Inferior parietal cortex (tissue), 1 donor: Measurements from ENCODE around the gene SLC25A39.
"Not testable (repeated sequence)": the region's sequence is repeated elsewhere in the genome, so short reads cannot be mapped to it uniquely, and the experiment has no call there.

Source experiments
- DNase-seq: peaks from one replicate; pipeline ENCODE4 v3.0.0-alpha.2; 2016; ENCODE audit errors: extremely low spot score

The SLC25A39 gene

GRCh38 chr17:44335564-44335963 is 10.9 kb upstream of the SLC25A39 start:
- no peak for DNase-seq

DNA sequence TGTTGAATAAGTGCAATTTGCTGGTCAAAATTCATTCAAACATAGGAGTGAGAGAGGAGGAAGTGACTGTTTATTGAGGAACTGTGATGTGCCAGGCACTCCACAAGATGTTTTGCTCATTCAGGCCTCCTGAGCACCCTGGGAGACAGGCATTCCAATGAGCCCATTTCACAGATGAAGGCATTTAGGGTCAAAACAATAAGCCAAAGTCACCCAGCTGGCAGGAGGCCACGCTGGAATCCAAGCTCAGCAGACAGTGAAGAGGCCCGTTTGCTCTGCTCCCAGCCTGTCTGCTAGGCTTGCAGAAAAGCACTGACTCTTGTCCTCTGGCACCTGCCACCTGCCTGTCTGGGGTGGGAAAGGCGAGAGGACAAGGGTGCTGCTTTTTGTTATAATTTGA is 10.1 kb upstream of the SLC25A39 start:
- no peak for DNase-seq

DNA sequence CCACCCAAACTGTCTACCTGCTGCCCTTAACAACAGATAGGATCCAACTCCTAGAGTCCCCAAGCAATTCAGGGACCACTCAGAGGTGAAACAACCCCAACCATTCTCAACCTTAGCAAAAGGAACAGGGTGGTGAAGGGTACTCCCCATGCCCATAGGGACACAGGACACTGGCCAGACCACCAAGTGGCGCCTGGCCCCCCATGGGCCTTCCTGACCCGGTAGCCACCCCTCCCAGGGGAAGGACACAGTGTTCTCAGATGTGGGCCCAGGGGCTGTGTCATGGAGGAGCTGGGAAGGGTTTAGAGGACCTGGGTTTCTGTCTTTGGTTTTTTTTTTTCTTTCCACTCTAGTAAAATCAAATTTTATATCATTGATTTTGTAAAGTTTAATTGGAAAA is 9.7 kb upstream of the SLC25A39 start:
- no peak for DNase-seq

GRCh38 chr17:44333371-44333770 is 8.7 kb upstream of the SLC25A39 start:
- no peak for DNase-seq

DNA sequence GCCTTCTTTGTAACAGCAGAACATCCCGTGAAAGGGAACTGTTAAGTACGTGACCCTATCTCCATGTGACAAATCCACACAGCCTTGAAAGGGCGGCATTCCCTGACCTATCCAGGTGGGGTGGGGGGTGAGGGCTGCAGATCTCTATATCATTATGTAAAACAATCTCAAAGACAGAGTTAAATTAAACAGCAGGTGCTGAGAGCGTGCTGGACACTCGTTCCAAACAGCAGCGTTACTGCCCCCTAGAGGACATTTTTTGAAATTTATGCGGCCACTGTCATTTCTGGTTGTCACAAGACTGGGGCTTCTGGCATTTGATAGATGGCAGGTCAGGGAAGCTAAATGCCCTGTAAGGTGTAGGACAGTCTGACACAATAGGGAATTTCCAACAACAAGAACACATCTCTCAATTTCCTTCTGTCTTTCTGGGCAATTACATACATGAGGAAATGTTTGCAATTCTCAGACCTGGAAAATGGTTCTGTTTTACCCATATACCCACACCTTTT is 6.7 kb upstream of the SLC25A39 start:
- peak; percentile 95 for DNase-seq

- DNase-seq = not testable (repeated sequence)
Measured at GRCh38 chr17:44330263-44330662, 5.6 kb upstream of the SLC25A39 start.

- DNase-seq = not testable (repeated sequence)
Measured at GRCh38 chr17:44329516-44329915, 4.9 kb upstream of the SLC25A39 start.

GRCh38 chr17:44327715-44328449 is 3.3 kb upstream of the SLC25A39 start:
- no peak for DNase-seq

DNA sequence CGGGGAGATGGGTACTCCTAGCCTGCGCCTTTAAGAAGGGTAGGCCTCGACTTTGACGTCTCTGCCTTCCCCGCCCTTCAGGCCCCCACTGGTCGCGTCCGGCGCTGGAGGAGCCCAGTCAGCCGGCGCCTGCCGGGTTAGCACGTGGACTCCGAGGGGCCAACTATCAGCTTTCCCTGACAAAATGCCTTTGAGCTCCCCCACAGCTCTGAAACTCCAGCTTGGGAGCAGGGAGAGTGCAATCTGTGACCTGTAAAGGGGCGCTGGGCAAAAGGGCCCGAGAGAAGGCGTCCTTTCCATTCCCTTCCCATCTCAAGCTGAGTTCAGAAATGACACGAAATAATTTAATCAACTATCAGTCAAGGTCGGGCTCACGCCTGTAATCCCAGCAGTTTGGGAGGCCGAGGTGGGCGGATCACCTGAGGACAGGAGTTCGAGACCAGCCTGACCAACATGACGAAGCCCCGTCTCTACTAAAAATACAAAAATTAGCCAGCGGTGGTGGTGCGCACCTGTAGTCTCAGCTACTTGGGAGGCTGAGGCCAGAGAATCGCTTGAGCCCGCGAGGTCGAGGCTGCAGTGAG is 2.3 kb upstream of the SLC25A39 start:
- peak; percentile 99 for DNase-seq

DNA sequence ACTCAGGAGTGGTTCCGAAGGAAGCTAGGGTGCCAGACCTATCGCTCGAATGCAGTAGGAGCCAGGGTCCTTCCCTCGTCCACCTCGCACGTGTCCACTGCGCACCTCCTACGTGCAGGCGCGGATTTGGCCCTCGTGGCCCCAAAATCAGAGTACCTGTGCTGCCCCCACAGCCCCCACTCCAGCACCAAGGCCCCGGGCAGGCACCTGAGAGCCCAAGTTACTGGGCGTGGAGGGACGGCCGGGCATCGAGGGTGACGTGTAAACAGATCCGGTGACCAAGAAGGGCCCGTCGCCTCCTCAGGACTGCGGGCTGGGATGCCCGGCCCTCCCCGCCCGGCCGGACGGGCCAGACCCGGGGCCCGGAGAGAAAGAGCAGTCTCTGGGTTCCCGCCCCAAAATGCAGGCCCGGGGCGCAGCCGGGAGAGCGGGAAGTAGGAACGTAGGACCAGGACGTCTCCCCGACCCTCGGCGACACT is 492 bp downstream of the SLC25A39 start:
- DNase-seq = no peak

- DNase-seq = no peak
Measured at GRCh38 chr17:44323359-44324091, 1.1 kb downstream of the SLC25A39 start.

DNA sequence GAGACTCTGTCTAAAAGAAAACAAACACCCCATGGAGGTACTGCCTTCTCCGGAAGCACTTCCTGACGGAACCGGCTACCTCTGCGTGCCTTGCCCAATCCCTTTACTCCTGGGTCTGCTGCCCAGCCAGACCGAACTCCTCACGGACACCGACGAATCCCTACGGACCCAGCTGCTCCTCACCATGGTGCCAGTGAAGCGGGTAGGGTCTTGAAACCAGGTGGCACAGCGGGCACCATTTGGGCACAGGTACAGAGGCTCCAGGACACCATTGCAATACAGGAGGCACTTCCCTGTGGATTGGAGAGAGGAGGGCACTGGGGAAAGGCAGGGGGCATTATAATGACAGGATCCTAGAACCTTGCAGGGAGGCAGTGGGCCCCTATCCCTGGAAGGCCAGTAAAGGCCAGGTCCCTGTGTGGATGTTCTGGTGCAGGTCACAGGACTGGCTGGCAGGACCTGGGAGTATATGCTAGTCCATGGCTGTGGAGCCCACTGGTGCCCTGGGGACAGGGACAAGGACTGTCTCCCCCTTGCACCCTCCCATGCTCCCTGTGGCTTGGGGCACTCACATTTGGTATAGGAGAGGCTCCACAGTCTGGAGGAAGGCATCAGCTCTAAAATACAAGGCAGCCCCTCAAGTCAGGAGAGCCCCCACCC is 2.3 kb downstream of the SLC25A39 start:
- no peak for DNase-seq

DNA sequence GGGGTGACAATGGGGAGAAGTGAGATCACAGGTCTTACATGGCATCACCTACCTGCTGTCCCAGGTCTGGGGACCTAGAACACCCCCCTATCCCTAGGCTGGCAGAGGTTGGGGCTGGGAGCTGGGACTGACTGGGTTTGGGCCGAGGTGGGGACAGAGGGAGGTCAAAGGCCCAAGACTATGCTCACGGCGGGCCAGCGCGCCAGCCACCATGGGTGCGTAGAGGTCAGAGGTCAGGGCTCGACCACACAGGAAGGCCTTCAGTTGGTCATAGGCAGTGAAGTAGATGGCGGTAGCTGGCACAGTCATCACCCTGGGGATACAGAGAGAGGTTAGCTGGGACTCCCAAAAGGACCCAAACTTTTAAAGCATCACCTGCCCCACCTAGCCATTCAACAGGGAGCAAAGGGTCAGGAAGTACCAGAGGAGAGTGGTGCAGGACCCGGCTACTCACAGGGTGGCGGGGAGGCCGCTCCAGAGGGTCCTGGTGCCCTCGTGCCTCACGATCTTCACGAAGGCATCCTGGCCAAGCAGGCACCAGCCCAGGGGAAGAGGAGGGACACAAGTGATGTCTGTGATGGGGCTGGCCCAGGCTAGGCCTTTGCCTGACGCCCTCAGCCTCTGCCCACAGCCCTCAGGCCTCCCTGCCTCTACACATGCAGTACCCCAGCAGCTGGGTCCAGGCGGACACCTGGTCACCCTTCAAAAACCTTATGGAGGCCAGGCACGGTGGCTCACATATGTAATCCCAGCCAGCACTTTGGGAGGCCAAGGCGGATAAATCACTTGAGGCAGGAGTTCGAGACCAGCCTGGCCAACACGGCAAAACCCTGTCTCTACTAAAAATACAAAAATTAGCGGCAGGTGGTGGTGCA is 3.1 kb downstream of the SLC25A39 start:
- DNase-seq = no peak

- DNase-seq = no peak
Measured at GRCh38 chr17:44320066-44320465, 4.6 kb downstream of the SLC25A39 start.

GRCh38 chr17:44318077-44318892 is 6.3 kb downstream of the SLC25A39 start:
- DNase-seq = no peak

- DNase-seq = no peak
Measured at GRCh38 chr17:44317545-44317944, 7.1 kb downstream of the SLC25A39 start.

- DNase-seq = no peak
Measured at GRCh38 chr17:44315760-44316731, 8.6 kb downstream of the SLC25A39 start.

DNA sequence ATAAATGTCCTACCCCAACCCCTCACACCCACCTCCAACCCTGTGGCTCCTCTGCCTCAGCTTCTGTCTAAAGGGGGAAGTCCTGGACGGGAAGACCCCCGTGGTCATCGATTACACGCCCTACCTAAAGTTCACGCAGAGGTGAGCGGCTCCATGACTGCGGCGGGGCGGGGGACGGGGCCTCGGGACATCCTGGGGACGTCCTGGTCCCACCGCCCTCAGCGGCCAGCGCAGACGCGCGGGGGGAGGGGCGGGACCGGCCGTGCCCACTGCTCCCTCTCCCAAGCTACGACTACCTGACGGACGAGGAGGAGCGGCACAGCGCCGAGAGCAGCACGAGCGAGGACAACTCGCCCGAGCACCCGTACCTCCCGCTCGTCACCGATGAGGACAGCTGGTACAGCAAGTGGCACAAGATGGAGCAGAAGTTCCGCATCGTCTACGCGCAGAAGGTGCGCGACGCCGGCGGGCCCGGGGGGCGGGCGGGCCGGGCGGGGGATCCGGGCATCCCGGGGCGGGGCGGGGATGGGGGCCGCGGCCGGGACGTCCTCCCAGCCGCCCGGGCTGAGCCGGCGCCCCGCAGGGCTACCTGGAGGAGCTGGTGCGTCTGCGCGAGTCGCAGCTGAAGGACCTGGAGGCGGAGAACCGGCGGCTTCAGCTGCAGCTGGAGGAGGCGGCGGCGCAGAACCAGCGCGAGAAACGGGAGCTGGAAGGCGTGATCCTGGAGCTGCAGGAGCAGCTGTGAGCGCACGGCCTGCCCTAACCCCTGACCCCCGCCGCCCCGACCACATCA is 9.6 kb downstream of the SLC25A39 start:
- no peak for DNase-seq
